NCI-H82 treated with DMSO at 0.1 percent for 48 hours (cell line): ENCODE data around the gene WDR27.

Experiments used
- DNase-seq: peaks from one replicate; lab custom pipeline; 2025; ENCODE audit not compliant: unreplicated experiment; lab: John Stamatoyannopoulos, UW

The WDR27 gene

GRCh38 chr6:169641461-169642085 lies 60.3 kb downstream of the WDR27 start:
- DNase-seq = no peak

GRCh38 chr6:169640983-169641382 lies 60.8 kb downstream of the WDR27 start:
- DNase-seq = no peak

- DNase-seq = no peak
Measured at GRCh38 chr6:169640351-169640852, 61.4 kb downstream of the WDR27 start.

GRCh38 chr6:169639653-169640278 lies 62.1 kb downstream of the WDR27 start:
- no peak for DNase-seq

- DNase-seq = no peak
Measured at GRCh38 chr6:169638915-169639314, 62.9 kb downstream of the WDR27 start.

- no peak for DNase-seq
Measured at GRCh38 chr6:169638388-169638787, 63.4 kb downstream of the WDR27 start.

GRCh38 chr6:169635345-169635744 lies 66.5 kb downstream of the WDR27 start:
- DNase-seq = no peak

GRCh38 chr6:169632841-169633240 lies 69.0 kb downstream of the WDR27 start:
- DNase-seq = no peak

- DNase-seq = no peak
Measured at GRCh38 chr6:169629256-169629655, 72.6 kb downstream of the WDR27 start.

GRCh38 chr6:169627736-169628607 lies 73.9 kb downstream of the WDR27 start:
- DNase-seq = no peak

GRCh38 chr6:169626649-169627048 lies 75.2 kb downstream of the WDR27 start:
- no peak for DNase-seq

- no peak for DNase-seq
Measured at GRCh38 chr6:169626169-169626568, 75.7 kb downstream of the WDR27 start.

- DNase-seq = no peak
Measured at GRCh38 chr6:169625376-169625775, 76.5 kb downstream of the WDR27 start.

GRCh38 chr6:169624785-169625184 lies 77.0 kb downstream of the WDR27 start:
- DNase-seq = no peak

- DNase-seq = no peak
Measured at GRCh38 chr6:169623975-169624374, 77.9 kb downstream of the WDR27 start.

GRCh38 chr6:169623343-169623742 lies 78.5 kb downstream of the WDR27 start:
- no peak for DNase-seq

GRCh38 chr6:169622618-169623017 lies 79.2 kb downstream of the WDR27 start:
- no peak for DNase-seq

- DNase-seq = no peak
Measured at GRCh38 chr6:169621311-169621710, 80.5 kb downstream of the WDR27 start.

GRCh38 chr6:169620171-169621130 lies 81.4 kb downstream of the WDR27 start:
- DNase-seq = no peak

GRCh38 chr6:169619650-169620049 lies 82.2 kb downstream of the WDR27 start:
- DNase-seq = no peak
